ENCODE results near the gene SGO1. TPM values are rescaled to one million over a fixed set of nuclear protein-coding genes. Genes with fewer than 3 reads are reported as not detected.

The SGO1 gene
- total RNA-seq, 4 donors from 2014 or later: 0.34 TPM; not detected in 3

Small RNA genes lying within 50 kb of the gene (small RNA-seq; reads per million reads assigned to genes)
- 0 reads per million in 3 donors for gene MIR3135A

Other genes starting within 250 kb of the SGO1 start
- 10 to 100 TPM; 74.8 to 92.1 (median 76.4) TPM for gene RAB5A, start 239.1 kb downstream of the SGO1 start, total RNA-seq
- not detected for gene PP2D1, start 173.9 kb downstream of the SGO1 start, total RNA-seq
- 10 to 100 TPM; 37.8 to 58.5 (median 49.5) TPM for gene KAT2B, start 145.8 kb downstream of the SGO1 start, total RNA-seq